Measurements from ENCODE around the gene ERC2.

- TF ChIP-seq CTCF (IDR thresholded peaks at IDR 0.05): no peak
- no peak for TF ChIP-seq POLR2A (IDR thresholded peaks at IDR 0.05)
These were observed 448.6 kb downstream of the ERC2 start for GRCh38 chr3:56019490-56020146.

All from heart left ventricle (tissue), 13 donors.